DMS 273 treated with DMSO at 0.1 percent for 48 hours (cell line): ENCODE results near the gene LRCH3.
"Not testable (repeated sequence)": the region's sequence is repeated elsewhere in the genome, so short reads cannot be mapped to it uniquely, and the experiment has no call there.

Experiments
- DNase-seq: peaks from one replicate; lab custom pipeline; 2025; lab: John Stamatoyannopoulos, UW

The LRCH3 gene

DNA sequence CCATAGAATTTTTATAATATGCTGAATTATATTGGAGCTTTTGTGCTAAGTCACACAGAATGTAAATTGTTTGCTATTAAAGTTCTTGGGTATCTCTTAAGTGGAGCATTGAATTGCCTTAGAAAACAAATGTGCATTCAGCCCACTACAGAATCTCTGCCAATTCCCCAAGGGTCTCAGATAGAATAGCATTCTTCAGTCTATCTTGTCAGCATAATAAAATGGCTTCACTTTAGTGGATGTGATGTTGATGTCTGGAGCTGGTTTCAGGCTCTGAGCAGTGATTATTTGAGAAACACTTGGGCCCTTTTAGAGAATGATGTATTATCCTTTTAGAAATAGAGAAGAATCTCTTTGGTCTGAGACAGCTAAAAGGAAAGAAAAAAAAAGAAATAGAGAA is 45.2 kb downstream of the LRCH3 start:
- no peak for DNase-seq

- DNase-seq: no peak
These were observed 46.2 kb downstream of the LRCH3 start for GRCh38 chr3:197837282-197837681.

- no peak for DNase-seq
These were observed 50.7 kb downstream of the LRCH3 start for GRCh38 chr3:197841789-197842188.

DNA sequence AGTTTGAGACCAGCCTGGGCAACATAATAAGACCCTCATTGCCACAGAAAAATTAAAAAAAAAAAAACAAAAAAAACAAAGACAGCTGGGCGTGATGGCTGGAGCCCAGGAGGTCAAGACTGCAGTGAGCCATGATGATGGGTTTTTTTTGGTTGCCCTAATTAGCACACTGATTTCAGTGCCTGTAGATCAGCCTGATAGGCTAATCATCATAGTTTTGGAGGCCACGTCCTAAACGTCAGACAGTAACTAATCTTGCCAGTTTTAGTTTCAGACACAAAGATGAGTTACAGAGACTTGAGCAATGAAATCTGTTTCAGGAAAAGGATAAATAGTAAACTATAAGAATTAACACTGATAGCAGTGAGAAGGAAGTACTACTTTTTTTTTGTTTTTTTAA is 55.4 kb downstream of the LRCH3 start:
- DNase-seq: no peak

DNA sequence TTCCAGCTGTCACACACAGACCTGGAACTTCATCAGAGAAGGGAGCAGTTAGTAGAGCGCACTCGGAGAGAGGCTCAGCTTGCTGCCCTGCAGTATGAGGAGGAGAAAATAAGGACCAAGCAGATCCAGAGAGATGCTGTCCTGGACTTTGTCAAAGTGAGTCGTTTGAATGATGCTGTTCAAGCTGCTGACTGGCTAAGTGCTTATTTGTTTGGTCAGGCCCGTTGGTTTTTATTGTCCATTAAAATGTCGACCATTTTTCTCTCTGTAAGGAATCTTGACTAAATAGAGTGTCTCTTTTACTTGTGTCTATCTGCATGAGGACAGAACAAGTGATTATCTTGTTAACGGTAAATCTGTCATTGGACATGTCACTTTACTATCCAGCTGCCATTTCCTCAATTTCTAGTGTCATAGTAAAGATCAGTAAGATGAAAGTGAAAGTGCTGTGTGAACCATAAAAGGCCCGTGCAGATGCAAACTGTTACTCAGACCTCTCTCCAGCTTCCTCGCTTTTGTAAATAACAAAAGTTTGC is 56.9 kb downstream of the LRCH3 start:
- DNase-seq: no peak

- DNase-seq: no peak
These were observed 63.7 kb downstream of the LRCH3 start for GRCh38 chr3:197854596-197855343.

DNA sequence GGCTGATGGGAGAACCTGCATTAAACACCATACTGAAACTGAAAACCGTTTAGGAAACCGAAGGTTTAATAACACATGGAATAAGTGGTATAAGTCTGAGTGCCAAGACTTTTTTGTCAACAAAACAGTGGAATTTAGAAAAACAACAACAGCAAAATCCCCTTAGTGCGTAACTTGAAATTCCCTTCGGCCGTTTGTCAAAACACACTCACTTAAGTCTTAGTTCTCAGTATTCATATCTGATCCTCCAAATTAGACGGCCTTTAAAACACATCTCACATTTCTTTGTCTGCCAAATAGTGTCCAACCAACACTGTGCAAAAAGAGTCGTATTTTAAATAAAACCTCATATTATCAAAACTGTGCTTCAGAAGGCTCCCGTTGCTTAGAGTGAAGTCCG is 64.5 kb downstream of the LRCH3 start:
- DNase-seq: no peak

GRCh38 chr3:197856199-197856816 is 65.3 kb downstream of the LRCH3 start:
- no peak for DNase-seq

DNA sequence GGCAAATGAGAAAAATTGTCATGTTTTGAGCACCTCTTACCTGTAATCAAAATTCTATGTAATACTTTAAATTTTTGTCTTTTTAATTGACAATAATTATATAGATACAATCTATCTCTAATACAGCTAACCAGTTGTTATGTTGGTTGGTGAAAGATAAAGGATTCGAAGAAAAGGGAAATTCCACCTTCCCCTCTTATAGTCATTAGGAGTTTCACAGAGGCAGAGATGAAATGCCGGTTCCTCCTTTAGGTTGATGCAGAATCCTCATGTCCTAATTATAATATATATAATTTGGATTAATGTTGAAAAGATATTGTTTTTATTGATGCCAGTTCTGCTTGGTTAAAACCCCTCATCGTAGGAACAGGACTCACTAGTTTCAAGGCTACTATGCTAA is 67.1 kb downstream of the LRCH3 start:
- DNase-seq: no peak

GRCh38 chr3:197858598-197858997 is 67.5 kb downstream of the LRCH3 start:
- no peak for DNase-seq

- DNase-seq: no peak
These were observed 75.0 kb downstream of the LRCH3 start for GRCh38 chr3:197866035-197866434.

- no peak for DNase-seq
These were observed 82.3 kb downstream of the LRCH3 start for GRCh38 chr3:197873329-197873728.

GRCh38 chr3:197874064-197874463 is 83.0 kb downstream of the LRCH3 start:
- no peak for DNase-seq

DNA sequence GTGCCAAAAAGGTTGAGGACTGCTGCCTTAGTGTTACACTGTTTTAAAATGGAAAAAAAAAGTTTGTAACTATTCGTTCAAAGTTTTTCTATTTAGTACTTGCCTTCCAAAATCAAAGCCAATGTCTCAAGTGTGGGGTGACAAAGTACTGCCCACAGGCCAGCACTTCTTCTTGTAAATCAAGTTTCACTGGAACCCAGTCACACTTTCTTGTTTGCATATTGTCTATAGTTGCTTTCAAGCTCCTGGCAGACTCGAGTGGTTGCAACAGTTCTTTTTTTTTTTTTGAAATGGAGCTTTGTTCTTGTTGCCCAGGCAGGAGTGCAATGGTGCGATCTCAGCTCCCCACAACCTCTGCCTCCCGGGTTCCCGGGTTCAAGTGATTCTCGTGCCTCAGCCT is 83.6 kb downstream of the LRCH3 start:
- no peak for DNase-seq

- no peak for DNase-seq
These were observed 86.8 kb downstream of the LRCH3 start for GRCh38 chr3:197877902-197878301.

DNA sequence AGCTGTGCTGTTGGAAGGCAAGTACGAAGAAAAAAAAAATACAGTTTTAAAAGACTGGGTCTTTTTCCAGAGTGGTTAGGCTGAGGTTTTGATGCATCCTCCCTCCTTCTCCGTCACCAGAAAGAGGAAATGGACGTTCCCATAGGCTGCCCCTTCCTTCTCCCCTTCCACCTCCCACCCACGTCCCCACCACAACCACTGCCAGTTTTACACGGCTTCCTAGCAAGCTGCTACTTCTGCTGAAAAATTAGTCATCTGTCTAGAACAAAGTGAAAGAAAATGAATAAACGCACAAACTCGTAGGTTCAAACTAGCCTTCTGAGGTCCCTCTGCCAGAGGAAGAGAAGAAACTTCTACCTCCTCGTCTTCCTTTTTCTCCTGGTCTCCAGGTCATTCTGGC is 87.4 kb downstream of the LRCH3 start:
- no peak for DNase-seq

GRCh38 chr3:197880491-197881269 is 89.6 kb downstream of the LRCH3 start:
- no peak for DNase-seq

DNA sequence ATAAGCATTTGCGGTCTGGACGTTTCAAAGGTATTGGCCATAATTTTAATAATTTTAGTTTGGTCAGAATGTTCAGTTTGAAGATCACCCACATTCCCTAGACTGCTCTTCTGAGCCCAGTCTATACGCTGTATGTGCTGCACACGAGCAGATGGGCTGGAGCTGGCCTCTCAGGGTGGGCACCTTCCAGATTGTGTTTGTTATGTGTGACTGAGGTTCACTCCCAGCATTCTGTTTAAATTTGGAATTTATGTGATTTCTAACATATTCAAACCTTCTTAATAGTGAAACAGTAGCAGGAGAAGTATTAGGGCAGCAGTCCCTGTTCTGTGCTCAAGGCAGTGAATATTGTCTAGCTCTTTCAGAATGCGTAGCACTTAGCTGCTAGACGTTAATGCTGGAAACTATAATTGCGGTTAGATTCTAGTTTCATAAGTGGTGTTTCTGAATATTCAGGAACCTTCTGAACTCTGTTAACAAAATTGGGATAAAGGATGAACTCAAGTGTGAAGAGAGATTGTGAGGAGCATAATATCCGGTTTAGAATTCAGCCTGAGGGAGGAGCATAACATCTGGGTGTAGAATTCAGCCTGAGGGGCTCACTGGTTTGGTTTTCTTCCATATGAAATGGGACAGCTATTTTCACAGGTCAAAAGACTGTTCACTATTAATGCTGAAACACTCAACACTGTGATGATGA is 90.4 kb downstream of the LRCH3 start:
- no peak for DNase-seq

- DNase-seq: no peak
These were observed 90.9 kb downstream of the LRCH3 start for GRCh38 chr3:197881970-197882338.

DNA sequence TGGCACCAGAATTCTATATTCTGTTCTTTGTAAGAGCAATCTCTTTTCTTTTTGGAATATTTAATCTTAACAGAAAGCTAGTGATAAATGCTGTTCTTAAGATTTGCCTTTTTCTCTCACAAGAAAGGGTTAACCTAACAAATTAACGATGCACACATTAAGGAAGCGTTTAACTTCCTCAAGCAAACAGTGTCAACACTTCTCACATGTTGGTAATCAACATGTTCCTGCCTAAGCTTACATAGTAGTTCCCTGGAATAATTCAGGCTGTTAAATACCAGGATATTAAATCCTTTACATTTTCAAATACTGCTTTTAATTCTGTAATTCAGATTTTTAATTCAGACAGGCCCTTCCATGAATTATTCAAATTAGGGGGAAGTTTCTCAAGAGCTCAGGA is 91.5 kb downstream of the LRCH3 start:
- no peak for DNase-seq

- DNase-seq: no peak
These were observed 92.5 kb downstream of the LRCH3 start for GRCh38 chr3:197883541-197883940.

DNA sequence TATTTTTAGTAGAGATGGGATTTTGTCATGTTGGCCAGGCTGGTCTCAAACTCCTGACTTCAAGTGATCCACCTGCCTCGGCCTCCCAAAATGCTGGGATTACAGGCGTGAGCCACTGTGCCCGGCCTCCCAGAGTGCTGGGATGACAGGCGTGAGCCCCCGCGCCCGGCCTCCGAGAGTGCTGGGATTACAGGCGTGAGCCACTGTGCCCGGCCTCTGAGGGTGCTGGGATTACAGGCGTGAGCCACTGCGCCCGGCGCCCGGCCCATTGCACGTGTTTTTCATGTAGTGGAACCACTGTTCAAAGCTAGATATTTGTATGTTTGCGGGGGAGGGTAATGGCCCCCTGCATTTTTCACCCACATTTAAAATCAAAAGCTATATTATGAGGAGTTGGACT is 93.3 kb downstream of the LRCH3 start:
- not testable (repeated sequence) for DNase-seq
